ENCODE results near the gene PELI2. TPM values are rescaled to one million over a fixed set of nuclear protein-coding genes. Genes with fewer than 3 reads are reported as not detected.
A peak's percentile ranks its signal among the peaks of the same experiment; 100 is the strongest.

Gene PELI2
- total and polyA plus RNA-seq, 8 donors, result 6.0 to 46.6 (median 32.6) TPM

DNA sequence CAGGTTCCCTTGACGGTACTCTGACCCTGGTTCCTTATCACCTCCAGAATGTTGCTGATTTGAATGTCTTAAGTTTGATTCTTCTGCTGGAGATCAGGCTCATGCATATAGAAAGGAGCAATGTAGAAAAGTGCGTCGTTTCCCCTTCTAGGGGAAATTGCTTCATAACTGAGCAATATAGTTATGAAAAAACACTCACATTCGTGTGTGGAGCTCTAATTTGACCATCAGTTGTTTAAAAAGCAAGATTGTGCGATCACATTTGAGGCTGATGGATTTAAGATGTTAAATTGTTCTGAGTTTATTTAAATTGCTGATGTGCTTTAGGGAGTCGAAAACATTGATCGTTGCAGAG, 19.2 kb downstream of the PELI2 start:
- no peaks in the 10 kb centered on the region for H3K9me3 ChIP-seq
- no peak overlapping the region for H3K4me3 ChIP-seq
- intact Hi-C loops (cut with DNase I), result no loop called here
- DNase-seq (no peak), FAIRE-seq (no peak), ATAC-seq (no peak)
- H3K27me3 ChIP-seq, result no peaks in the 10 kb centered on the region
- peaks cover 41 to 71% (median 58%) of the 10 kb centered on the region in 3 donors for H3K4me1 ChIP-seq
- TF ChIP-seq, protein P1, sequence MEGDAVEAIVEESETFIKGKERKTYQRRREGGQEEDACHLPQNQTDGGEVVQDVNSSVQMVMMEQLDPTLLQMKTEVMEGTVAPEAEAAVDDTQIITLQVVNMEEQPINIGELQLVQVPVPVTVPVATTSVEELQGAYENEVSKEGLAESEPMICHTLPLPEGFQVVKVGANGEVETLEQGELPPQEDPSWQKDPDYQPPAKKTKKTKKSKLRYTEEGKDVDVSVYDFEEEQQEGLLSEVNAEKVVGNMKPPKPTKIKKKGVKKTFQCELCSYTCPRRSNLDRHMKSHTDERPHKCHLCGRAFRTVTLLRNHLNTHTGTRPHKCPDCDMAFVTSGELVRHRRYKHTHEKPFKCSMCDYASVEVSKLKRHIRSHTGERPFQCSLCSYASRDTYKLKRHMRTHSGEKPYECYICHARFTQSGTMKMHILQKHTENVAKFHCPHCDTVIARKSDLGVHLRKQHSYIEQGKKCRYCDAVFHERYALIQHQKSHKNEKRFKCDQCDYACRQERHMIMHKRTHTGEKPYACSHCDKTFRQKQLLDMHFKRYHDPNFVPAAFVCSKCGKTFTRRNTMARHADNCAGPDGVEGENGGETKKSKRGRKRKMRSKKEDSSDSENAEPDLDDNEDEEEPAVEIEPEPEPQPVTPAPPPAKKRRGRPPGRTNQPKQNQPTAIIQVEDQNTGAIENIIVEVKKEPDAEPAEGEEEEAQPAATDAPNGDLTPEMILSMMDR (IDR thresholded peaks at IDR 0.05), result no peak
- 32 to 44% methylated on average over 7 of the region's 7 CpGs for WGBS, 2 donors
- H3K27ac ChIP-seq, result peak overlapping the region in 2 of 4 donors; percentile 36 to 98
- no peaks in the 10 kb centered on the region for H3K36me3 ChIP-seq

DNA sequence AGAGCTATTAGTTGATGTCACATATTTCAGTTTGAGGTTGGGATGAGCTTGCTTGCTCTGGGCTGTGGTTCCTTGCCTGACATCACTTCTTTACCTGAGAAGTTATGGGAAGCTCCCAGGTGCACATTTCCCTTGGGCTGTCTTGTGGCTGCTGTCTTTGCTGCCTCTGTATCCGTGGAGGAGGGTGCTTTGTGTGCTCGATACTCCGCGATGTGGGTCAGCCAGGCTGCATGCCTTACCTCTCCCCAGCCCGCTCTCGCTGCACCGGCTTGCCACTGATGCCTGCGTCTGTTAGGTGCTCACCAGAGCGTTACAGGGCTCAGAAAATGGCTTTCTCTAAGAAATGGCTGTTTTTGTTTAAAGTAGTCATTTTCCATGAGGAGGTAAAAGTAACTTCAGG, 19.6 kb downstream of the PELI2 start:
- Histone ChIP-seq H3K4me3 (no peak overlapping the region), H3K4me1 (peaks cover 37 to 70% (median 54%) of the 10 kb centered on the region in 3 donors), H3K27me3 (no peaks in the 10 kb centered on the region), H3K27ac (peak overlapping the region in 2 of 4 donors; percentile 36 to 98), H3K36me3 (no peaks in the 10 kb centered on the region), H3K9me3 (no peaks in the 10 kb centered on the region)
- DNase-seq (peak in 2 of 6 donors; percentile 58 to 72), FAIRE-seq (no peak), ATAC-seq (peak; percentile 45 to 72 (median 66))
- 40 to 44% methylated on average over 9 of the region's 9 CpGs for WGBS, 2 donors
- TF ChIP-seq, protein P1 (IDR thresholded peaks at IDR 0.05), result no peak
- intact Hi-C loops (cut with DNase I), result no loop called here

DNA sequence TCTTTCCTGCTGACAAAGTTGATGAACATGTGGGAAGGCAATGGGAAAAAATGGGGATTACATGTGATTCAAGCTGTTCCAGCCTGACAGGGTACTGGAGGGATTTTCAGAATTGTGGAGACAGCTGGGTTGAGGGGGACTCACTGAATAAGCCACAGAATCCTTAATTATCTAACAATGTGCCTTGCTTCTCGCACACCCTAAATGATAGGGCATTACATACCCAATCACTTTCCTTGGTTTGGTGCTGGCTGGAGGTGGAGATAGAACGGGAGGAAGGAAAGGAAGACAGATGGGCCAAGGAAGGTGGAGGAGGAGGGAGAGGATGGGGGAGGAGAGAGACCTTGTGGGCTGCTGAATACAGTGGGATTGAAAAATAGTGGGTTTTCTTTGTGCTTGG, 20.7 kb downstream of the PELI2 start:
- ATAC-seq (no peak), FAIRE-seq (no peak), DNase-seq (no peak)
- no peaks in the 10 kb centered on the region for H3K9me3 ChIP-seq
- 36 to 58% methylated on average over 2 of the region's 2 CpGs for WGBS, 2 donors
- H3K27me3 ChIP-seq, result no peaks in the 10 kb centered on the region
- no peaks in the 10 kb centered on the region for H3K36me3 ChIP-seq
- H3K27ac ChIP-seq, result no peak overlapping the region
- intact Hi-C loops (cut with DNase I), result no loop called here
- H3K4me1 ChIP-seq, result peaks cover 37 to 66% (median 48%) of the 10 kb centered on the region in 3 donors
- no peak overlapping the region for H3K4me3 ChIP-seq
- TF ChIP-seq, protein P1 (IDR thresholded peaks at IDR 0.05), result no peak

DNA sequence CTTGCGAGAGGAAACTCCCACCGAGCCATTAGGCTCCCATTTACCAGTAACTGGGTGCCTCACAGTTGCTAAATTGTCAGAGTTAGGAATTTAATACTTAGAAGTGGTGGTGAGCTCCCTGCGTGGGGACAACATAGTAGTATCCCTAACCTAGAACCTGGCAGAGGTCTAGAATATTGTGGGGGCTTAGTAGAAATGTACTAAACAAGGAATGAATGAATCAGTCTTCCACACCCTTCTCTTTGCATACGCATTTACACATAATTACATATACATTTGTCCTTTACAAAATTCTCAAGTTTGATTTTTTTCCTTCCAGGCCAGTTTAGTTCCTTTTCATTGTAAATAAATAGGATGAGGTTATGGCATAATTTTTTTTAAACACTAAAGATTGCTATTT, 24.1 kb downstream of the PELI2 start:
- ATAC-seq, result no peak
- TF ChIP-seq, protein P1 (IDR thresholded peaks at IDR 0.05), result no peak
- no peaks in the 10 kb centered on the region for H3K36me3 ChIP-seq
- DNase-seq, result no peak
- no peak overlapping the region for H3K27ac ChIP-seq
- no peak overlapping the region for H3K4me3 ChIP-seq
- H3K27me3 ChIP-seq, result no peaks in the 10 kb centered on the region
- H3K4me1 ChIP-seq, result peaks cover 38 to 60% (median 53%) of the 10 kb centered on the region in 3 donors
- H3K9me3 ChIP-seq, result no peaks in the 10 kb centered on the region
- intact Hi-C loops (cut with DNase I), result no loop called here
- WGBS, 2 donors, result 92% methylated on average over 4 of the region's 4 CpGs
- no peak for FAIRE-seq

DNA sequence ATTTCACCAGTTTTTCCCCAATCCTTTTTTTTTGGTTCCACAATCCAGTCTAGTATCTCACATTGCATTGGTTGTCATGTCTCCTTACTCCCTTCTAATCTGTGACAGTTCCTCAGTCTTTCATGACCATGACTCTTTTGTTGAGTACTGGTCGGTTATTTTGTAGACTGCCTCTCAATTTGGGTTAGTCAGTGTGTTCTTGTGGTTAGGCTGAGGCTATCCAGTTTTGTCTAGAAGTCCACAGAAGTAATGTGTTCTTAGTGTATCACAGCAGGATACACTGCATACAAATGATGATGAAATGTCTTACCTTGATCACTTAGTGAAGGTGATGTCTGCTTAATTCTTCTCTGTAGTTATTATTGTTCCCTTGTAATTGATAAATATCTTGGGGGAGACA, 24.8 kb downstream of the PELI2 start:
- no peak for DNase-seq
- no peaks in the 10 kb centered on the region for H3K36me3 ChIP-seq
- WGBS, 2 donors, result 84 to 89% methylated on average over 1 of the region's 1 CpG
- H3K4me3 ChIP-seq, result no peak overlapping the region
- TF ChIP-seq, protein P1 (IDR thresholded peaks at IDR 0.05), result no peak
- intact Hi-C loops (cut with DNase I), result no loop called here
- no peak for FAIRE-seq
- H3K27me3 ChIP-seq, result no peaks in the 10 kb centered on the region
- peaks cover 36 to 60% (median 58%) of the 10 kb centered on the region in 3 donors for H3K4me1 ChIP-seq
- no peaks in the 10 kb centered on the region for H3K9me3 ChIP-seq
- H3K27ac ChIP-seq, result no peak overlapping the region
- no peak for ATAC-seq
